Stimulated activated CD4-positive, alpha-beta T cell treated with anti-CD3 and anti-CD28 coated beads, Interleukin-1b, Interleukin-23, amount 100 ng/mL, for 24 hours (primary cell): ENCODE data around the gene STRA6.

Experiments used
- DNase-seq, 4 experiments: peaks; one replicate each; pipeline ENCODE4 v3.0.0-alpha.2; 2020; ENCODE audit warnings: low read depth in 4 of 4, low spot score in 1 of 4

STRA6 gene

DNA sequence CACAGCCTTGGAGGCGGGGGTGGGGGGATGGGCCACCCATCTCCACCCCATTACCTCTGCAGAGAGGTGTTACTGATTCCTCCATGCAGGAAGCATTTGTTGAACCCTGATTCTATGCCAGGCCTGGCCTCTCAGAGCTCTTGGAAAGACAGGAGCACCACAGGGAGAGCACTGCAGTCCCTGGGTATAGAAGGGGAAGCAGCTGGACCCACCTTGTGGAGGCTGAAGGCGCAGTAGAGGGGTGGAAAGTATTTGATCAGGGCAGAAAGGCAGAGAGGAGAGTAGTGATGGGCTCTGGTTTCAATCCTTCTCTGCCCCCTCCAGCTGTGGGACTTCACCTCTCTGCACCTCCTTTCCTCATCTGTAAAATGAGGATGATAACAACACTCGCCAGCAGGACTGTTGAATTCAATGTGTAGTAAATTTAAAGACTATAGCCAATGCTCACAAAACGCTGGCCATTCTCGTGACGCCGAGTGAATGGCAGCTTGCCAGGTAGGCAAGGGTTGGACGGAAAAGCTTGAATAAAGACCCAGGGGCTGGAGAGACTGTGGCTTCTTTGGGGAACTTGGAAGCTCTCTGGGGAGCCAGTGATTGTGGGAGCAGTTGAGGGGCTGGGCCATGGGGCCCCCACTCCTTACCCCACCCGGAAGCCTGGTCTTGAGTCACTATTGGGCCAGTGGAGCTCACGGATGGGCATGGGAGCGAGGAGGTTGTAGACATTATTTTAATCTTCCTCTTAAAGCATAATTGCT lies 25.6 kb upstream of the STRA6 start:
- no peak for DNase-seq

DNA sequence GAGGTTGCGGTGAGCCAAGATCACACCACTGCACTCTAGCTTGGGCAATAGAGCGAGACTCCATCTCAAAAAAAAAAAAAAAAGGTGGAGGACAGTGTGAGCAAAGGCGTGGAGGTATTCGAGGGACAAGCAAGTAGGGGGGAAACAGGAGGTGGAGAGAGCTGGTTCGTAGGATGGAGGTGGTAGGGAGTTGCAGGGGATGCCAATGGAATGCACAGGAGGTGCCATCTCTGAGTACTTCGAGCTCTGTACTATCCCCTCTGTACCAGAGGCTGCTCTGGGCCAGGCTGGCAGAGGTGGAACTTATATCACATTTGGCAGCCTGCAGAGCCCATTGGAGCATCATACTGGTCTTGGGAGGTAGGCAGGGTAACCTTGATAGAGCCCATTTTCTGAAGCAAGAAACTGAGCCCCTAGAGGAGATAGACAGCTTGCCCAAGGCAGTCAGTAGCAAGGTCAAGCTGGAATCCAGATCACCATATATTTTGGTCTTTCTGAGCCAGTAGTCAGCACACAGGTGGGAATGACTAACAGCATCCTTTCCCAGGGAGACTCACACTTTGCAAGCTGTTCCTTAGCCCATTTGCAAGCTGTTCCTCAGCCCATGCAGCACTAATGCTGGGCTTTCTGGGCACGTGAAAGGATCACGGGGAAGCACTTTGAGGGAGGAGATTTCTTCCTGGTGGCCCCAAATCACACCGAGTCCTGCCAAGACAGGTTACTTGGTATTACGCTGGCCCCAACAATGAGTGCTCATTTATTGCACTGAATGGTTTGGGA lies 24.4 kb upstream of the STRA6 start:
- no peak for DNase-seq

DNA sequence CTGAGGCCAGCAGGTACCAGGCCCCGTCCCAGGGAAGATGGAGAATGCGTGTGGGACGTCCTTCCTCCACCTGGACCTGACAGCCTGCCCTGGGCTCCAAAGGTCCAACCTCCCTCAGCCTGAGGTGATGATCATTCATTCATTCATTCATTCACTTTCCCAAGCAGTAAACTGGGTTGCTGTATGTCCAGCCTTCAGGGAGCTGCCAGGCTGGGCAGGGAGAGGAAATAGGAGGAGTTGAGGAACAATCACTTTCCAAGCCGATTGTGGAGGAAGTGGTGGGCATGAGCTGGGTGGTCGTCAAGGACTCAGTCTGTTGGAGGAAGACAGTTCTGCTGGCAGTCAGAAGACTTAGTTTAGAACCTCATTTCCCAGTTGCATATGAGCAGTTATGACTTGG lies 23.3 kb upstream of the STRA6 start:
- DNase-seq, result no peak

DNA sequence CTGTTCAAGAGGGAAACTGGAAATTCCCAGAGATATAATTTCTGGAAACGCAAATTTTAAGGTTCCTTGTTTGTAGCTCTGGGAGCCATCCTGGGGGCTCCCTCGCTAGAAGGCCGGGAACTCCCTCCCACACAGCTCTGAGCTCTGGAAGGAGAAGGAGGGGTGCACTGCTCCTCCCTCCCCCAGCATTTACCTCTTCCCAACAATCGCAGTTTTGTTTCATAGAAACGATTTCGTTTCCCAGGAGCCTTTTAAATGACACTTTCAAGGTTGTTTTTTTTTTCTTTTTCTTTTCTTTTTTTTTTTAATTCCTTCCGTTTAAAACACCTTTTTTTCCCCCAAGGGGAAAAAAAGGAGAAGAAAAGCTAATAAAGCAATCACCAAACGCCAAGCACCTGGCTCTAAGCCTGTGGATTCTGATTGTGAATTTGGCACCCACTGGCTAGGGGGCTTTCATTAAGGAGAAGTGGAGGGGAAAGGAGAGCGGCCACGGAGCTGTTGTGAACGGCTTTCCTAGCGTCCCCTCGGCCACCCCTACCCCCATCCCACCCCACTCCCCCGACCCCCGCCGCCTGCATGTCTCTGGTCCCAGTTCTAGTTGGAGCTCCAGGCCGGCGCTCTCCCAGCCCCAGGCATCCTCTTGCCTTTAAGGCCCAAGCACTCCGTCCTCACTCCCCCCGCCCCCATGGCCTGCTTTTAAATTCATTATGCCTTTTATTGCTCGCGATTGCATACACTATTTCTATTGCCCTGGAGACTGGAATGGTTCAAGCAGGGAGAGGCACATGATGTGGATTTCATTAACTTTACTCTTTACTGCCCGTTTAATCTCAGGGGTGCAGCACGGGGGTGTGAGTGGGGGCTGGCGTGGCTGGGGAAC lies 19.9 kb upstream of the STRA6 start:
- no peak for DNase-seq

DNA sequence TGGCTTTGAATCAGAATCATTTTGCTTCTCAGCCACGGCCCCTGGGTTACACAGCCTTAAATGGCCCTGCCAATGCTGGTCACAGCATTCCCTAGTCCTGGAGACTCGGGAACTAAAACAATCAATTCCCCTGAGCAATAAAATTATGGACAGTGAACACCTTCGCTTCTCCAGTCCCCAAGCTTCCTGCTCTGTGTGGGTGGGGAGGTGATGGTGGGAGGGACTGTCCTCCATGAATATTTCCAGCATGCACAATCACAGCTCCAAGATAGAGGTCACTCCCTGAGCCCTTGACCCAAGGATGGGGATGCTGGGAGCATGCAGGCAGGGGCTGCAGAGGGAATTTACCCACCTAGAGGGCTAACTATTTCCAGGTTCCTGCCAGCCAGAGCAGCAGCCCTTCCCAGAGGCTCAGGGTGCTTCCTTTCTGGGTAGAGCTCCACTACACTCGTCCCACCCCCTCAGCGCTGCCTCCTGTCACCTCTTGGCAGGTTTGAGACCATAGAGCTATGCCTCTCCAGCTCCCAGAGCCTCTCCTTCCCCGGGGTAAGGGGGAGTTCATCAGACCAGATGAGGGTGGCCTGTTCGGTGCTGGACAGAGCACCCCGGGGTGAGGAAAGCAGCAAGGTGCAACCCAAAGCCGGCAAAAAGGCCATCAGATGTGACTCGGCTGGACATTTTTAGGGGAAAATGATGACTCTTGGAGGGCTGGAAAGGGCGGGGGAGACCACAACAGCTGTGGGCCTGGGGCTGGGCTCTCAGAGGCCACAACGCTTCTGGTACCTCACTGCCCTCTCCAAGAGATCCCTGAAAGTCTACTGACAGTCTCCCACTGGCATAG lies 19.0 kb upstream of the STRA6 start:
- no peak for DNase-seq

DNA sequence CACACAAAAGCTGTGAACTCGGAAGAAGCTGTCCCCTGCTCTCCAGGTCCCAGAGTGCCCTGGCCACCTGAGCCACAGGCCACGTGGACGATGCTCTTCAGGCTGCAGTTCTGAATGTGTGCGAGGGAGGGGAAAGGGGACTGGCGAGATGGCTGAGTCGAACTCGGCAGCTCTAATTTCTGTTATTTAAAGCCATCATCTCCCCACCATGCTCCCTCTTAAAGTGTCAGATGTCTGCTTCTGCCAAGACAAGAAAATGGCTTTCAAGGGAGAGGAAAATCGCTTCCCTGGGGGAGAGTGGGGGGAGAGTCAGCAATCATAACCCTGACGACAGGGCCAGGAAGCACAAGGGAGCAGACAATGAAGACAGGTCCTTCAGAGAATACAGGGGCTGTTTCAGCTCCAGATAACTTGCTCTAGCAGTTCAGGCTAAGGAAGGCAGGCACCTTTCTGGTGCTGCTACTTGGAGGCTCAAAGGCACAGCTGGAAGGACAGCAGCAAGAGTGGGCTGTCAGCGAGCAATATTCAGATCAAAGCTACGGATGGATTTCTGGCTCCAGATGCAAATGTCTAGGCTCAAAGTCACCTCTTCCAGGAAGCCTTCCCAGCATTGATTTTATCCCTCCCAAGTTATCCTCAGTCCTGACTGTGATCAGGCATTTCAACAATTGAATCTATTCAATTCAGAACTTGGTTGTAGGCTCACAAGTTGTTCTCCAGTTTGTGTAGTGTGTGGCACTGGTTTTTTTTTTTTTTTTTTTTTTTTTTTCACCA lies 18.1 kb upstream of the STRA6 start:
- DNase-seq, result no peak

DNA sequence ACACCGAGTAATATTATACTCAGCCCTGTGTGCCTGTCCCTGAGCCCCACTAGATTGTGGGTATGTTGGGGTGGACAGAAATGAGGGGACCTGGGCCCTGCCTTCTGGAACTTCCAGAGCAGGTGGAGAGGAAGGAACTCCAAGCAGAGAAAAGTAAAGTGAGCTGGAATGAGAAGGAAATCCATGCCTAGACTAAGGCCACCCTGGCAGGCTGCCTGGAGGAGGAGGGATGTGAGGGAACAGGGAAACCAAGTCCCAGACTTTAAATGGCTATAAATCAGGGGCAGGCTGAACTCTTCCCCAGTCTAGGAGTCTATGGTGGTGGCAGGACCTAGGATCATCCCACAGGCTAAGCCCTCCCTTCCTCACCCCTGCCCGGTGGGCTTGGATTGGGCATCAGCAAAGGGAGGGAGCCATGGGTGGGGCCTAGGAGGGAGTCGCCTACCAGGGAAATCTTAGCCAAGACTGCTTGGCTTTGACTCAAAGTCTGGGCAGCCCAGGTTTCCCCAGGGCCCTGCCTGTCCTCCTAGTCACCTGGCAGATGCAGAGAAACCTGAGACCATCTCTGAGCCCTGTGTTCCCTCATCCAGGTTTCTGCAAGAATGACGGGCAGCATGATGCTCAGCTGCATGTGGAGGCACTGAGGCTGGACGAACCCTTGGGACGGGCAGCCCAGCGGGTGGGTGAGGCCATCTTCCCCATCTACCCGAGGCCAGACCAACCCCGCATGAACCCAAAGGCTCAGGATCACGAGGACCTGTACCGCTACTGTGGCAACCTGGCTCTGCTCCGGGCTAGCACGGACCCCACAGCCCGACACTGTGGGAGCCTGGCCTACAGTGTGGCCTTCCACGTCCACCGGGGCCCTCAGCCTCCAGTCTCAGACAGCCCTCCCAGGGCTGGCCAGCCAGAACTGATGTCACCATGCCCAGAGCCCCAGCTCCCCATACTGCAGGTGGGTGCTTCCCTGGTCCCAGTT lies 15.6 kb upstream of the STRA6 start:
- no peak for DNase-seq

DNA sequence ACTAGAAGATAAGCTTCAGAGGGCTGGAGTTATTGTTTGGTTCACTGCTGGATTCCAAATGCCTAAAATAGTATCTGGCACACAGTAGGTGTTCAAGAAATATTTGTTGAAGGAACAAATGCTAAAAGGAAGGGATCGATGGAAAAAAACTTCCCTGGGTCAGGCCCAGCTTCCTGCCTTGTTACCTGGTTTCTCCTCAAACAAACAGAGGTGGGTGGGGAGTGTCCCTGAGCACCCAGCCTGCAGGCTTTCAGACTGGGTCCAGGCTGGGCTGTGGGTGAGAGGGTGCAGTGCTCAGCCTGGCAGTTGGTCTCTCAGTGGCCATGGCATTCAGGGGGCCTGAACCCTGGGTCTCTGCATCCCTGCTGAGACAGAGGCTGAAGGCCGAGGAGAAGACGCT lies 14.4 kb upstream of the STRA6 start:
- no peak for DNase-seq

DNA sequence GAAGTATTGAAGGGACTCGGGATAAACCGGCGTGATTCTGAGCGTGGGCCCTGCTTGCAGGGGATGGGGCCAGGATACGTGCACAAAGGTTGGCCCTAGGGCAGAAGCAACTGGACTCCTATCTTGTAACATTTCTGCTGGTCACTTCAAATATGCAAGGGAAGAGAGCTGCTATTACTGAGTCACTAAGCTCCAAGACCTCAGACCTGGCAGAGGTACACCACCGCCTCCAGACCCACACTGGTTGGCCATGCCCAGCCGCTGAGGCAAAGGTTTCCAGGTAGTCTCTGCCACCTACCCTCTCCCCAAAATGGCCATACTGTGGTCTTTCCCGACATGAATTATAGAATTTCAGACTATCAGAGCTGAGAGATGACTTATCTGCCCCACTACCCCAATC lies 13.4 kb upstream of the STRA6 start:
- DNase-seq, result no peak

DNA sequence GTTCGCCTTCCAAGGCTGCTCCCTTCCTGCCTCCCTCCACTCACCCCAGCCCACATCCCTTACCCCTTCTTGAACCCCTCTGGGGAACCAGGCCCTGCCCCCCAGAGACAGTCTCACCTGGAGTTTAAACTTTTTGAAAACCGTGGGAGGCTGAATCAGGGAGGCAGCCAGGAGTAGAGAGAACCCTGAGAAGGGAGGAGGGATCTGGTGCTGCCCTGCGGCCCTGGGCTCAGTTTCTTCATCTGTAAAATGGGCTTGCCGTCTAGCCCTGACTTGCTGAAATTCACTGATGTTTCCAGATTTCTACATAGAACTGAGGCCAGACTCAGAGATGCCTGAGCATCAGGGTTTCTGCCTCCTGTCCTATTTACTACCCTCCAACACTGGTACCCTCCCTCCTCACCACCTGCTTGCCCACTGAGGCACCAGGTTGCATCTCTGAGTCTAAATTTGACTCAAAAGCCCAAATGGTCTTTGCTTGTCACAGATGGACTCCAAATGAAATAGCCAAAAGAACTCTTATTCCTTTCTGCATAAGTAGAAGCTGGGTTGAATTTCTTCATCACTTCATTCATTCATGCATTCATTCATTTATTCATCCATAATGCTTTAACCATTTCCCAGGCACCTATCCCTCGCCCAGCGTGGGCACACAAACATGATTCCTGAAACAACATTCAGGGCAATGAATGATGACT lies 11.9 kb upstream of the STRA6 start:
- DNase-seq, result no peak

DNA sequence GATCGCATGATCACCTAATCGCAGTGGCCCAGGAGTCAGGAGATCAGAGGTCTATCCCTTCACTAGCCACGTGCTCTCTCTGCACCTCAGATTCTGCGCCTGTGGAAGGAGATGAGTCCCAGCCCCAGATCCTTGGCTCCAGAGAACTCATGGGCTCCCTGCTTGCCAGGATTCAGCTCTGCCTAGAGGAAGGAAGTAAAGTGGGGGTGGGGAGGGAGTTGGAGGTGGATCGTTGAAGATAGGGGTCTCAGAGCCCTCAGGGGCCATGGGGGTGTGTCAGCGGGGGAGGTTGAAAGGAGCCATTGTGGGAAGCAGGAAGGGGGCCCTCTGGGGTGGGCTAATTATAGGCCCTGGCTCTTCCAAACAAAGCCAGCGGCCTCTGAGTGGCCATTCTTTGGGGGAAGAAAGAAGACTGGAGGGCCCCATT lies 11.3 kb upstream of the STRA6 start:
- DNase-seq, result no peak

DNA sequence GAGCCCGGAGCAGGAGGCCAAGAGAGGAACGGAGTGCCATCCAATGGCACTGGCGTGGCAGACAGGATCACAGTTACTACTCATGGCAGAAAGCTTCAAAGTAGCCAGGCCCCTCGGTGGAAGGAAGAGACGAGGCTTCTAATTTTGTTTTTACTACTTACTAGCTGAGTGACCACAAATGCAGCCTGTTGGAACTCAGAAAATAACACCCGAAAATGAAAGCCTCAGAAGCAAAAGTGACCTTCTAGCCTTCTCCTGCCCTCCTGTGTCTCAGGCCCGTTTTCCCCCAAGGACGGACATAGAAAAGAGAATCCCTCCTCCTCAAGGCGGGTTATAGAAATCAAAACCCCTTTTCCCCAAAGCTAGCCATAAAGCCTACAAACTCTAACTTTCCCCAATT lies 9.9 kb upstream of the STRA6 start:
- DNase-seq, result no peak

DNA sequence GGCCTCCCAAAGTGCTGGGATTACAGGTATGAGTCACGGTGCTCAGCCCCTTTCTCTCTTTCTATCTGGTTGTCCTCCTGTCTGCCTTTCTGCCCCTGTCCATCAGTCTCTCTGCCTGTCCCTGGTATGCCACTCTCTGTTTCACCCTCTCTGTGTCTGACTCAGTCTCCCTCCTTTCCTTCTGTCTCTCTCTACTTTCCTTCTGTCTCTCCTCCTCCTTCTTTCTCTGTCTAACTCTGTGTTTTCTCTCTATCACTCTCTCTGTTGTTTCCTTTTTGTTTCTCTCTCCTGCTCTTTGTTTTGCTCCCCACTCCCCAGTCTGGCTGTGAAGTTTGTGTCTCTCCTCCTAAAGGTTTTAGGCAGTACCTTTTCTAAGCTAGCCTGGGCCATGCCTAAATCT lies 9.1 kb upstream of the STRA6 start:
- DNase-seq, result no peak

DNA sequence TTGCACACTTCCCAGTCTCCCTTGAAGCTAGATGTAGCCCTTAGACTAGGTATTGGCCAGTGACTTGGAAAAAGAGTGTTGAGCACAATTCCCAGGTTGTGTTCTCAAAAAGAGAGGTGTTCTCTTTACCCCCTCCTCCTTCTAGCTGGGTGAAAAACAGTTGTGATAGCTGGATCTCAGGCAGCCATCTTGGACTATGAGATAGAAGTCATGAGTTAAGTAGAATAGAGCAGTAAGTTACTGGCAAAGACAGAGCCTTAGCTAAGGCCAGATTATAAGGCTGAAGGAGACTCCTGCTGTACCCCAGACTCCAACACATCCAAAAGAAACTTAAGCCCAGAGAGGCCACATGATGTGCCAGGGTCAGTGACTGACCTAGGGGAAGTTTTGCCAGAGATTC lies 8.1 kb upstream of the STRA6 start:
- DNase-seq, result no peak

DNA sequence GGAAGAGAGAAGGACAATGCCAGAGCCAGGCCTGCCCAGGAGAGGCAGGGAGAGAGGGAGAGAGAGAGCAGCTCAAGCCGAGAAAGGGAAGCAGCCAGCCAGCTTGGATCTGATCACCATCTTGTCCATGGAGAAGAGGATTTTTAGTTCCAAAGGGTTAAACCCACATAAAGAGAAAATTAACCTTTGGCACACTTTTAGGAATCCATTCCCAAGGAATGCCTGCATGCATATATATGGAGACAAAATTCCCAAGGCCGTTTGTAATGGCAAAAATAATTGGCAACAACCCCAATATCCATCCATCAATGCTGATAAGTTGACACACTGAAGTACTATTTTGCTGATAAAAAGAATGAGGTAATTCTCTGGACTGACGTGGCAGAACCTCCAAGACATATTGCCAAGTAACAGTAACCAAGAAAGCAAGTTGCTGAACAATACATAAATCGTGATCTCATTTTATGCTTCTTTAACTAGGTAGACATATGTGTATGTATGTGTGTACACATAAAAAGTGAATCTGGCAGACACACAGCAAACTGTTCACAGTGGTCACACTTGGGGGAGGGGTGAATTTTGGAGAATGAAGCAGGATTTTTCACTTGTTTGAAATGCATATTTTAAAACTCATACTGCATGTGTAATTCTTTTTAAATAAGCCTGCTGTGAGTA lies 7.5 kb upstream of the STRA6 start:
- no peak for DNase-seq

DNA sequence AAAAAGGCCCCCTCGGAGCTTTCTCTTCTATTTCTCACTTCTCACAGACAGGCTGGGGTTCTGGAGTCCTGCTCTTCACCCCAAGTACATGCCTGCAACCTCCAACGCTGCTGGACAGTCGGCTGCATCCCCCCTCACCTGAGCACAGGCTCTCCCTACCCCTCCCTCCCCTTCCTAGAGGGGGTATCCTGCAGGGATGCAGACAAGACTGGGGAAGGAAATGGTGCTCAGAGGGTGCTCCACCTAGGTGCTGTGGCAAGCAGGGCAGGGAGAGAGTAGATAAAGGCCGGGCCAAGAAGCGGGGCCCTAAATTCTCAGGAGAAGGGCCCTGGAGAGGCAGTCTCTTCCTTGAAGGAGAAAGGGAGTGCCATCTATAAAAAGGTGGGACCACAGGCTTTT lies 7.0 kb upstream of the STRA6 start:
- no peak for DNase-seq

DNA sequence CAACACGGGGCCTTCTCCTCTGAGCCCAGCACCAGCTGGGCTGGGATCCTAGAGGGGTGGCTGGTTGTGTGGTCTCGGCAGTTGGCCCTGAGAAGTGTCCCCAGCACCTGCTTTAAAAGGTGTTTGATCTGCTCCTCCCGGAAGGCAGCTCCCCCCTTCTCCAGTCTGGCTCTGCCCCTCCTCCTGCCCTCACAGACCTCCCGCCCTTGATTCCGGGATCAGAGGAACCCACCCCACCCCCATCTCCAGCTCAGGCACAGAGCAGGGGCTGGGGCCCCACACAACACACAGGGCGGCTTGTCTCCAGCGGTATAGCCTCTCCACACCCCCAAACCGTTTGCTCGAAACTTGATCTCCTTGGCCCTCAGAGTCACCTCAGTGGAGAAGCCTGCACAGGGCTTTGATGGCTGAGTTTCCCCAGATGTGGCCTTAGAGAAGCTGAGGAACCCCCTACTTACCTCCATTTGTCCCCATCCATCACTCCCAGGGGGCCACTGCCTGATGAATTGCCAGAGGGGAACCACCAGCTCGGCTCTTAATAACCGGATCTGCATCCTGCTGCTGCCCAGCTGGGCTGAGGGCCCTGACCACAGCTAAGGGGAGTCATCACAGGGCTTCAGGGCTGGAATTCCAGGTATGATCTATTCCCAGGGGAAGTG lies 6.4 kb upstream of the STRA6 start:
- no peak for DNase-seq
